ENCODE measurements around the gene RUNX2.

The RUNX2 gene

DNA sequence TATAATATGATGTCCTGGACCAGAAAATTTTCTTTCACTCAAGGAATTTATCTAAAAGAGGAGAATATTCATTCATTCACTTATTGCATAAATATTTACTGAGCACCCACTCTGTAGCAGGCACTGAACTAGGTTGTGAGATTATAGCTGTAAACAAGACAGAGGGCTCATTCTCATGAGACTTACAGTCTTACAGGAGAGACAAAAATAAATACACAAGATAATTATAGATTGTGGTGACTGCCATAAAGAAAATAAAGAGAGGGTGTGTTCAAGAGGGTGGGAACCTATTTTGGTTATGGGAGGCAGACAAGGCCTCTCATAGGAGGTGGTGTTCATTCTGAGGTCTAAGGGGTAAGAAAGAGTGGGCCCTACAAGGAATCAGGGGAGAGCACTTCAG is 159.5 kb downstream of the RUNX2 start:
- DNase-seq (ENCODE audit: low spot score) = no peak

DNA sequence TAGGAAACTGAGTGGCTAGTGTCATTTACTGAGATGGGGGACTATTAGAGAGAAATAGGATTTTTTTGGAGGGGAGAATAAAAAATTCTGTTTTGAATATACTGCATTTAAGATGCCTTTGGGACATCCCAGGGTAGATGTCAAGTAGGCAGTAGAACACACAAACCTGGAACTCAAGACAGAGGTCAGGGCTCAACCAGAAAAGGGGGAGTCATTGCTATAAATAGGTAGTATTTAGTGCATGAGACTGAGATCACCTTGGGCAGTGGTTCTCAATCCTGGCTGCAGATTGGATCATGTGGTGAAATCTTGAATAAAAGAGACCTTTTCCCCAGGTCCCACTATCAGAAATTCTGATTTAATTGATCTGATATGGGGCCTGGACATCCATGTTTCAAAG is 160.1 kb downstream of the RUNX2 start:
- no peak for DNase-seq (ENCODE audit: low spot score)

DNA sequence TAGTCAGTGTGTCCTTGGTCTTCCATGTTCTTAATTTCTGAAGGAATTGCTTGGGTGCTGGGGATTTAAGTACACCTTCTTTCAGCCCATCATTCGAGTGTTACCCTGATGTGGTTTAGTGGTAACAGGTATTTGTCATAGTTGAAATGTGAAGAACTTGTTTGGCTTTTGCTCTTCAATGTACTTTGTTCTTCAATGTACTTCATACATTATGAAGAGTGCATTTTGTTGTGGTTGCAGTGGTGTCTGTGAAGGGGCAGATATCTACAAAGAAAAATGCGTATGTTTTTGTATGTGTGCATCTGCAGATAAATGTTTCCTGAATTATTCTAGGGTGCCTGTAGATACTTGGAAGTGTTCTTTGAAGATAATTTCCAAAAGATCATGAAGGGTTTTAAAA is 160.8 kb downstream of the RUNX2 start:
- no peak for DNase-seq (ENCODE audit: low spot score)

DNA sequence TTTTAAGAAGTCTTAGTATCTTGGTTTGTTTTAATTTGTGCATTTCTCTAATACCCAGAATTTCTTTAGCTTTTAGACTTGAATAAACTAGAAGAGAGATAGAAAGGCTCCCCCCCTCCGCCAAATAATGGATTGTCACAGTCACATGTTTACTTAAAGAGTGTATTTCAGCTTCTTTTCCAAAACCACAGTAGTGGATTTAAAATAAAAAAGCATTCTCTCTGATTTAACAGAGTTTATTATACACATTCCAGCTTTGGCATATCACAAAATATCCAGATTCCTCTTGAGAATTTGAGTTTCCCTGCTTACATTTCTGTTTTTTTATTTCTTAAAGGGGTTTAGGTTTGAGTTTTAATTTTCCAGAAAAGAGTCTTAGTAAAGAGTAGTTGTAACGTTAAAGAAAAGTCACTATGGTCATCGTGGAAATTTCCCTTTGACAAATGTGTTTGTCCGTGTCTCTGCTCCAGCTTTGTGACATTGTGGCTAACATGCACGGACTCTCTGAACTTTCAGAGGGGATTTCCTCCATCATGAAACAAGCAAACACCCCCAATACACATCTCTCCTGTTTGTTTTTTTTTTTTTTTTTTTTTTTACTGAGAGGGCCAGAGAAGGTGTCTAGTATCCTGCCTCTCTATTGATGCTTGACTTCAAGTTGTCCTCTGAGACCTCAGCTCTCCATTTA is 163.1 kb downstream of the RUNX2 start:
- DNase-seq (ENCODE audit: low spot score) = no peak

DNA sequence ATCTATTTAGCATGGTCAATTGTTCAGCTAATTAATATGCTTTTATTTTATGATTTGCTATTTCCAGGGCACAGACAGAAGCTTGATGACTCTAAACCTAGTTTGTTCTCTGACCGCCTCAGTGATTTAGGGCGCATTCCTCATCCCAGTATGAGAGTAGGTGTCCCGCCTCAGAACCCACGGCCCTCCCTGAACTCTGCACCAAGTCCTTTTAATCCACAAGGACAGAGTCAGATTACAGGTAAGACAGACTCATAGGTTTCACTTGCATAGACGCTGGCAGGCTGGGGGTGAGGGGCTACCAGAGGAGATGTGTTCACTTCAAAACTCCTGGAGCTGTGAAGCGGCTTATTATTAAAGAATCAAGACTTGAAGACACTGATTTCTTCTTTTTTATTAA is 163.7 kb downstream of the RUNX2 start:
- DNase-seq (ENCODE audit: low spot score) = no peak

DNA sequence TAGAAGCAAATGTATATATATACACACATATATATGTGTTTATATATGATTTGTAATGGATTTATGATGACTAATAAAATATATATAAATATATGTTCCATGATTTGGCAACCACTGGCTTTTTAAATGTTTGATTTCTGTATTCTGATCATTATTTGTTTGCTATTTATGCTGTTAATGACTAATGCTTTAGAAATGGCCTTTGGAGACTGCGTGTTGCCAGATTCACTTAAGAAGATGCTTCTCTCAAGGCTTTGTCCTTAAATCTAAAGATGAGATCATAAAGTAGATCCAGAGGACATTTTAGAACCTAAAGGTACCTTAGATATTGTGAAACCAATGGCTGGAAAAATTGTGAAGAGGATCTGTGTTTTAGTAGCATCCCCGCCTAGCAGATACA is 165.6 kb downstream of the RUNX2 start:
- no peak for DNase-seq (ENCODE audit: low spot score)

DNA sequence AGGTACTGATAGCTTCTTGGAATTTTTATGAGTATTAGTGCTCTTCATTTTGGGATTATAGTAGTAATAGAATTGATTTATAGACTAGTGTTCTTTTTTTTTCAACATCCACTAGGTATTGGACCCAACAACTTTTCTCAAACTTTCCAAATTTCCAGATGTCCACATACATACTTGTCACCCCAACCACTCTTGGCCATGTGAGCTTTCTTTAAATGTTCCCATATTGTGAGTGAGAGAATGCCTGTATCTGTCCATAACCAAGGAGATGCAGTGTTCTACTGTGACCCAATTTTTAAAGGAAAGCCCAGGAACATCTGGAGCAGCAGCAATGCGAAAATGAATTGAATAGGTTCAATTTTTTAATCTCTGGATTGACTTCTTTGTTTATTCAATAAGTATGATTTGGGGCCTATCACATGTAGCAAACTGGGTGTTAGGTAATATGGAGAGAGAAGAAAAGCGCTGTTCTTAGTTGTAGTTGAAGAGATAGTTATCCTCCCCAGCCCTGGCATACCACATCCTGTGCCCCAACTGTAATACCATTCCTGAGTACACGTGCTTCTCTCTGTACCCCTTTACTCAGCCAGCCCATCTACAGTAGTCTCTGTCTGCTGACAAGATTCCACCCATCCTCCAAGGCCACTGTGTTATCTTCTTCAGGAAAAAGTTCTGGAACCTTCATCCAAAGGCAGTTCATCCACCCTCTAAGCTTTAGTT is 166.4 kb downstream of the RUNX2 start:
- DNase-seq (ENCODE audit: low spot score) = no peak

DNA sequence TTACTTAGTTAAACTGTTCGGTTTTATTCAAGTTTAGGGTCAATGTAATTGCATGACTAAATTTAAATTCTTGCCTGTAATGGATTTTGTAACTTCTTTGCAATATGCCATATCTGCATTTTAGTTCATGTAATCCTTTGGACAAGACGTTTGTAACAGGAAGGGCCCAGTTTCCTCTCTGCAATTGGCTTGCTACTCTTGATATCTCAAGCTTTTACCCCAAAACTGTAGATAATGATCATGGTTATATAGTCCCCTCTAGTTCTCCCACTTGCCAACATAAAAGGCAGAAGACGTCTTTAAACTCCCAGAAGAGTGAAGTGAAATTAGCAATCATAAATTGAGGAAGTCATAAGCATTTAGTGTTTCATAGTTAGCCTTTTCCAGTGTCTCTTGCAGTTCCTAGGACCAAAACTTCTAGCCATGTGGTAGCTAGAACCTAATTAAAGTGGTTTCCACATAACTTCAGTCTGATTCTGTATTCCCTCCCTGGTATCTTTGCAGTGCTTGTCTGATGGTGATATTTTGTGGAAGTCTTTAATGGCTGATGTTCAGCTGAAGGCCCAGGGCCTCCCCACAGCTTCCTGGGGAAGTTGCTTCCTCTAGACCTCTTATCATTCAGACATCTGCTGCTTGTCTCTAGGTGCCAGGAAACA is 167.4 kb downstream of the RUNX2 start:
- DNase-seq (ENCODE audit: low spot score) = no peak

DNA sequence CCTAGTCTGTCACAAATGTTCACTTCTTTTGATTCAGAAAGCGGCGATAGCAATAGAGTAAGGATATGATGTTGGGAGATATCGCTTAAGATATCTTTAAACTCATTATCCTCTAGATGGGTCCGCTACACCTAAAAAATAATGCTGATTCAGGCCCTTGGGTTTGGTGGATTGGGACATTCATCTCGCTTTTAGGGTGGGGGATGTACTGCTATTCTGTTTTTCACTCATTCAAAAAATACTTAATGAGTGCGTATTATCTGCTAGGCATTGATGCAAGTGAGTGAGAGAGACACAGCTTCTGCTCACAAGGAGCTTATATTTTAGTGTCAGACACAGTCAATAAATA is 167.9 kb downstream of the RUNX2 start:
- no peak for DNase-seq (ENCODE audit: low spot score)

DNA sequence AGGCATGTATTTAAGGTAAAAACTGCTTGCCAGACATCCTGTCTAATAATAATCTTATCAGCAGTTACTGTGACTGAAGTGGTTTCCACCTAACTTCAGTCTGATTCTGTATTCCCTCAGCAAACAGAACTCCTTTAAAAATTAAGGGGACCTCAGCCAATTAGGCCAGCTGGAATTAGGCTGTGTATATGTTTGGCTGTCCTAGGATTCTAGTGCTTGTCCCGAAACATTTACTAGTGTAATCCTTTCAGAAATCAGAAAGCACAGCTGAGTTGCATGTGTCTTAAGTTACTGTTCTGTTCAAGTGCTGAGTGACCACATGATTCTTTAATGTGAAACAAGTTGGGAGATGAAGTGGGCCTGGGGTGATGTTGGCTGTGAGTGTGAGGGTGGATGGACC is 170.5 kb downstream of the RUNX2 start:
- DNase-seq (ENCODE audit: low spot score) = no peak

DNA sequence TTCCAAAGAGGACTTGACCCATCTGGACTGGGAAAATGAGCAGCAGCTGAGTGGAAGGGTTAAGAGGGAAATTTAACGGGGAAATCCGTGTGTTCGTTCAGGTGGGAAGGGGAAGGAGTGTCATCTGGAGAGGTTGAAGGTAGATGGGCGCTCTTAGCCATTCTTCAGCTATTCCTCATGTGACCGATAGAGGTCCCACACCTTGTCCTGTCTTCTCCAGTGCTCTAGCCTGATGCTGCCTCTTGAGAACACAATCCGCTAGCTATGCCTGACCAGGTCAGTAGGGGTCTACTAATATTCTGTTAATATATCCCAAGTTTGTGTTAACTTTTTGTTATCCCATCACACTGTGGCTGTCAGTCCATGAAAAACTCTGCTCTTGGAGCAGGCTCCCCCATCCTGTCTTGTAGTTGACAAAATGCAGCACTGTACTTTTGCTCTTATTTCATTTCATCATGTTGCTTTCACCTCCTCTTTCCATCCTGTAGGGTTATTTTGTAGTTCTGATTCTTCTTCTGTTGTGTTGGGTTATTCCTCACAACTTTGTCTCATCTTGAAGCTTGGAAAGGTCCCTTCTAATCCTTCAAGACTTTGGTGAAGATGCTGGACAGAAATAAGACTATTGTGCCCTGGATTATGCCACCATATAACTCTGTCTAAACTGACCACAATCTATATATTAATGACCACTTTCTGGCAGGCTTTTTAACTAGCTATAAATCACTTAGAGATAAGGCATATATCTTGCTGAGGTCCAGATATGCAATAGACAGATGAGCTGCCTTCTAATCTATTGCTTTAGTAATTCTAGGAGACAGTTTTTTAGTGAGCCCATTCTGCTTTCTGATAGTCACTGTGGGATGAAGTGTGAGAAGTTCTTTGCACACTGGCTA is 173.0 kb downstream of the RUNX2 start:
- no peak for DNase-seq (ENCODE audit: low spot score)

DNA sequence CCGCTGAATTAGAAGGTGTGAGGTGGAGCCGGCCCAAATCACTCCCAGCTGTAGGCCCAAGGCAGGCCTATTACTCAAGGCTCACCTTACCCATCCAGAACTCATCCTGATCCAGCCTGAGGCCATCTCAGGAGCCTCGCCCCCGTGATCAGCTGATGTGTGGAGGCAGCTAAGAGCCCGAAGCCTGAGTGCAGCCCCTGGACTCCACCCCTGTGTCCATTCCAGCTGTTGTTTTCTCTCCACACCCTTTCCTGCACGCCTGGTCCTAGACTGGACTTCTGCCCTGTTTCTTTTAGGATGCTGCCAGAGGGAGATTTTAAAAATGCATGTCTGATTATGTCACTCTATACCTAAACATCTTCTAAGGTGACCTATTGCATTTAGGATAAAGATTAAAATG is 174.3 kb downstream of the RUNX2 start:
- no peak for DNase-seq (ENCODE audit: low spot score)

DNA sequence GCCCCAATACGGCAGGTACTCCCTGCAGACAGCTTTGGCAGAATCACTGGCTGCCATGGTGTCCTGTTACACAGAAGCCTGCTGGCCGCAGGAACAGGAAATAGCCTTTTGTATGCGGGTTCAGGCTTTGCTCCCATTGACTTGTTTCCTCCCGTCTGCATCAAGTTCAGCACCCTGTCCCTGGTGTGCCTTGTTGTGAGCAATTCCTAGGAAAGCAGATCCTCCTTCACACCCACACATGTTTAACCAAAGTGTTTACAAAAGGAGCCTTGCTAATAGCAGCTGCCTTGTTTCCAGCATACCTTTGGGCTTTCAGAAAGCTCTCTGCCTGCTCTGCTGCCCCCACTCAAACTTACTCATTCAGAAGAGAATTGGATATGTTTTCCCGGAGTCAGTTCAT is 176.8 kb downstream of the RUNX2 start:
- DNase-seq (ENCODE audit: low spot score) = no peak

DNA sequence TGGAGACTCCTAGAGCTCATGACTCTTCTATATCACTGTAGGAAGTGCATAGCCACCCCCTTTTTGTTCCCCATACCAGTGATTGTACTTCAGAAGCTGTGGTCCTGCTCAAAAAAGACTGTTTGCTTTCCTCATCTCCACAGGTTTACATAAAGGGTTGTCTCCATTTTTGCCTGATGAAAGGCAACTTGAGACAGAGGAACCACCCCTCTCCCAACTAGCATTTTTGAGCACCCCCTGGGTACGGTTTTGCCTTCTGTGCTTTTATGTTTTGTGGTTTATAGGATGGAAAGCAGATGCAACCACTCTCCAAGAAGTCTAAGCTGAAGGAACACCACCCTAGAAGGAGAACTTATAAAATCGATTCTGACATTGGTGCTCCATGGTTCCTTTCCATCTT is 177.3 kb downstream of the RUNX2 start:
- no peak for DNase-seq (ENCODE audit: low spot score)

DNA sequence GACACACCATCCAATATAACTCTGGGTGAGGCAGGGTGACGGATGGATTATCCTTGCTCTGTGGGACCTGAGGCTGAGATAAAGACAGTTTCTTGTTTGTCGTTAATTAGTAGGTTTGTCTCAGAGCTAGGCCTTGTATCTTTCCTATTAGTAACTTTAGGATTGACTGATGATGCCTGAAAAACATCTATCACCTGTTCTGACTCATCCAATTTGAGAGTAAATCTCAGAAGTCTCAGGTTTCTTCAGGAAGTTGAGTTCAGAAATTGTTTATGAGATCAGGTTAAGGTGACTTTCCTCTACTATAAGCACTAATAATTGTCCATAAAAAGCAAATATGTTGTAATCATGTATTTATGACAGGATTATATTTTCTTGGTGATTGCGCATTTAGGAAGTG is 179.1 kb downstream of the RUNX2 start:
- DNase-seq (ENCODE audit: low spot score) = no peak

DNA sequence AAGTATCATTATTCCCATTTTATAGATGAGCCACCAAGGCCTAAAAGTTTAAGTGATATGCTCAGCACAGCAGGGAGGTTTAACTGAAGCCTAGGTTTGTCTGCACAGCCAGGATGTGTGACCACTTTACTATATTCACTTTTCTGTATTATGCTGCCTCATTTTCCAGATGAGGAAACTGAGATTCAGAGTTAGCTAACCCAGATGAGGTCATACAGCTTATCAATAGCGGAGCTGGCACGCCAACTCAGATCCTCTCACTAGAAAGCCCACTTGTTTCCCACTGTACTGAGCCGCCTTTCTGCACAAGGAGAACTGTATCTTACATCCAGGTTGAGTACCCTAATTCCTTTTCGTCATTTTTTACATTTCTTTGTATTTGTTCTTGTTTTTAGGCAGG is 181.3 kb downstream of the RUNX2 start:
- DNase-seq (ENCODE audit: low spot score) = no peak

DNA sequence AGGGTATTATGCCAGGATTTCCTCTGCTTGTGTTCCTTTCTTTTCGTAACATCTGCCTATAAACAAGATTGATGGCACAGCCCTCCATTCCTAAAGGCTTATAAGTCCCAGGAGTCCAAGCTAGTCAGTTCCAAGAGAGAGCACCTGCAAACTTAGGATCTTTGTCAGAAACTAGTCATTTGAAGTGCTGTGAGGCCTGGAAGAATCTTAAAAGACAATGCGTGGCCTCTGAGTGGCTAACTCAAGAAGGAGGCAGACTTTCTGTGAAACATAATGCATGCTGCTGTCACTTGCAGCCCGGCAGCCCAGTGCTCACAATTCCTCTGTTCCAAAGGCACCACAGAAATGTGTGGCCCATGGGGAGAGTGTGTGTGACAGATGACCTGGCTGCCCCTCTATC is 184.6 kb downstream of the RUNX2 start:
- DNase-seq (ENCODE audit: low spot score) = no peak

DNA sequence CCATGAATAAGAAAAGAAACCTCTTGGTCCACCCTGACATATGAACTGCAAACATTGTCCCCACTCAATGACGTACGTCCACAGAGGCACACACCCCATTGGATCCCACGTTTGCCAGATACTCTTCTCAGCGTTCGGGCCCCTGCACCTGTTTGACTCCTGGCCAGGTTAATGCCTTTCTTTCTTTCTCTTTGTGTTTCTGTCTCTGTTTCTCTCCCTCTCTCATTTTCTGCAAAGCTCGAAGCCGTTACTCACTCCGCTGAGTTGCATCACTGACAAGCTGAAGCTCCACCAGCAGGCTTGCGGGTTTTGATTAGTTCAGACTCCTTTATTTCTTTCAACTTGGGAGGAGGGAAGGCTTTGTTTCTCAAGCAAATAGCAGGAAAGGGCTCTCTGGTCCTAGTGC is 185.1 kb downstream of the RUNX2 start:
- DNase-seq (ENCODE audit: low spot score) = no peak

DNA sequence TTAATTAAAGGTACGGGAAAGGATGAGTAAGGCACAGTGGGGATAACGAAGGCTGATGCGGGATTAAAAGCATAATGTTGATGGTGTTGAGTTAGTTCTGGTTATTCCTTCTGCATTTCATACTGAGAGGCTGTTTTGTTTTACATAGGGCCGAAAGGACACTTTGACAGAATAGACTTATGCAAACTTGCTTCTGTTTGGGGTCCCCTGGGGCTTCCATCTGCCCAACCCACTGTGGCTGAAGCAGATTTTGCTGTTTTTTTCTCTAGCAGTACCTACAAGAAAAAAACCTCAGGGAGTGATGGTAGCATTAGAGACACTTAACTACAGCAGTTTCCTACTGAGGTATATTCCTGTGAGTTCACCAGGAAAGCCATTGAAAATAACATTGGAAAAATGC is 185.7 kb downstream of the RUNX2 start:
- no peak for DNase-seq (ENCODE audit: low spot score)

DNA sequence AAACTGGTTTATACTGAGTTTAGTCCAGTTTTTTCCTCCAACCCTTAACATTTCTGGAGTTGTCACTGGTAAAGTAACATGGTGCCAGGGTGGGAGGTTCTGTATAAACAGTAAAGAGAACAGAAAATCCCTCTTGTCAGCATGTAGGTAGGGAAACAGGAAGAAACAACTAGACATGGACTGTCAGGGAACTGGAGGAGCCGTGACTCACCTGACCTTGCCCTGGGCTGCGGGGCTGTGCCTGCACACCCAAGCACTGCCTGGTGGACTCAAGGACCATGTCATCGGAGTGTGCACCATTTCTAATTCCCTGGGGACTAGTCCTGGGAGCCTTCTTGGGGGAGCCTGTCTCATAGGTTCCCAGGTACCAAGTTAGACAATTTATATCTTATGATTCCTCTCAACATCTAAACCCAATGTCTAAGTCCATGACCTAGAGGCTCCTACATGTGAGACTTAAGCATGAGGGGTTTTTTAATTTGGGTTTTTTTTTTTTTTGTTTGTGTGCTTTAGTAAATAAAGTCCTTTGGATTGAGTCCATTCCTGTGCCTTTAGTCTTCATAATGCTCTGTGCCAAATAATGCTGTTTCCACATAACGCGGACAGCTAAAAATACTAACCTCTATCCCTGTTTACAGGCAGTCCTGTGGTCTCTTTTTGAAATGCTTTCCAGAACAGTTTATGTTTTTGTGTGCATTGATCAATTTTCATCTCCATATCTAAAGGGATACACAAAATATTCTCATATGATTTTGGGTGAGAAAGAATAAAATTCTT is 186.5 kb downstream of the RUNX2 start:
- no peak for DNase-seq (ENCODE audit: low spot score)

DNA sequence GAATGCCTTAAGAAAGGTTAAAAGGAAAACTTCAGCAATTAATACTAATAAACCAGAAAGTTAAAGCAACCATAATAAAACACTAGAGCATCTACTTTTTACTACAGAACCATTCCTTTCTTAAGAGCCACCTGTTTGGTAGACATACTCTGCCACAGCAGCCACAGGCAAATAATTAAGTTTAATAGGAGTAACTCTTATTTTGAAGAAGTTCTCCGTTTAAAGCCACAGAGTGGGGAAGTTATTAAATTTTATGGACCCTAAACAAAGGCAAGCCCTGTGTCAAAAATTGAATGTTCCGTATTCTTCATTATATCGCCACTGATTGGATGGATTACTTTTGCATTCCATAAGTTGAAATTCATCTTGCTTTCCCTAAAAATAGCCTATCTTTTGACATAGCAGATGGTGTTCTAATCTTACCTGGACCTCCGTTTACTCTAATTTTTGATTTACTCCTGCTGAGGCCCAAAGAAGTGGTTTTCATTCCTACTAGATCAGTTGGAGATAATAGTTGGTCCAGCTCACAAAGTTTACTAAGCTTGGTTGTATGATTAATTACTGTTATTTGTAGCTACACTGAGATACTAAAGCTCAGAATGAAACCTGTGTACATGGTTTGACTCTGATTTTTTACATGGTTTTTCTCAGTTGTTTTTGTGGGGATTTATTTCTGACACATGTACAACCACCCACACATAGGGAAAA is 190.0 kb downstream of the RUNX2 start:
- no peak for DNase-seq (ENCODE audit: low spot score)

Data from left forelimb (tissue), 1 donor.